ENCODE results near the gene FMN2.
"Not testable (repeated sequence)": the region's sequence is repeated elsewhere in the genome, so short reads cannot be mapped to it uniquely, and the experiment has no call there.

The FMN2 gene

DNA sequence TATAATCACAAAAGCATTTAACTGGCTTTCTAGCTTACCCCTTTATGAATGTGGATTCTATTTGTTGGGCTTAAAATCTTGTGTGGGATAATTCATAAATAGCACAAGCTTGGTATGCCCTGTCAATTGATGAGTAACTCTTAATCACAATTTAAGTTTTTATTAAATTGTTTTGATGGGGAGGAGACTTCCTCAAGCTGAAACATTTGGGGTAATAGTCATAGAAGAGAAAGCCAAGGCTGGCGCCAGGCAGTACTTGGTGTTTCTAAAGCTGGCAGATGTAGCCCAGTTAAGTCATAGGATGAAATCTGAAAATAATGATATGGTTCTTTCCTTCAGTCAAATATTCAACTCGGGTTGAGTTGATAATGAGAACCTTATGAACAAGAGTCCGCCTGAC is 167.2 kb downstream of the FMN2 start:
- DNase-seq, result no peak

DNA sequence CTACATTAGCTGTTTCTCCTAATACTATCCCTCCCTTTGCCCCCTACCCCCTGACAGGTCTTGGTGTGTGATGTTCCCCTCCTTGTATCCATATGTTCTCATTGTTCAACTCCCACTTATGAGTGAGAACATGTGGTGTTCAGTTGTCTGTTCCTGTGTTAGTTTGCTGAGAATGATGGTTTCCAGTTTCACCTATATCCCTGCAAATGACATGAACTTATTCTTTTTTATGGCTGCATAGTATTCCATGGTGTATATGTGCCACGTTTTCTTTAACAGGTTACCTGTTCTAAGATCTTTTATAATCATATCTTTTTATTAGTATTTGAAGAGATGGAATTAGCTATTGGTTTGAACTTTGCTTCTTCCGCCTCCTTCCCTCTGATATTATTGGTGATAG is 172.8 kb downstream of the FMN2 start:
- DNase-seq, result not testable (repeated sequence)

DNA sequence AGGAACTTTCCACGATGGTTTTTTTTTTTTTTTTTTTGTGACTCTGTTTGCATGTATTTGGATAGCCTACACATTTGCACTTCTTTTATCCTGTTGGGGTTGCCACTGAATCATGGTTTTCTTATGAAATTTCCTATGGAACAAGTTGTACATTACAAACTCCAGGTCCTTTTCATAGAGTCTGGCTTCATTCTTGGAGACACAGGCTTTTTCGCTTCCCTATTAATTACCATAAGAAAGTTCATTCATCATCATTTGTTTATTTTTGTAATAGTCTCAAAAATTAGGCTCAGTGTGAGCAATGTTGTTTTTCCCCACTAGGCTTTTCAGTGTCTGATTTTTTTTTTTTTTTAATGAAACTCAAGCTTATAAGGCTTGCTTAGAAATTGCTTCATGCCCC is 179.4 kb downstream of the FMN2 start:
- DNase-seq, result no peak

DNA sequence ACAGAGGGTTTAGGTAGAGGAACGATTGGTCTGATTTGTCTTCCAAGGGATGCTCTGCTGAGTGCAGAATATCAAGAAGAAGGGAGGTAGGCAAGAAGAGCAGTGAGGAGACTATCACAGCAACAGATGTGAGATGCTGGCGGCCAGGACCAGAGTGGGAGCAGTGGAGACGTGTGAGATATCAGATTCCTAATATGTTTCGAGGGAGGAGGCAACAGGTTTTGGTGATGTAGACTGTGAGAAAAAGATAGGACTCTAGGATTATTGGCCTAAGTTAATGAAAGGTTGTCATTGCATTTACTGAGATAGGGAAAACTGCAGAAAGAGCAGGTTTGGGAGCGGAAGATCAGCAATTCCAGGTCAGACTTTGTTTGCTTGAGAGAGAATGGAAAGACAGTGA is 182.9 kb downstream of the FMN2 start:
- DNase-seq, result no peak

DNA sequence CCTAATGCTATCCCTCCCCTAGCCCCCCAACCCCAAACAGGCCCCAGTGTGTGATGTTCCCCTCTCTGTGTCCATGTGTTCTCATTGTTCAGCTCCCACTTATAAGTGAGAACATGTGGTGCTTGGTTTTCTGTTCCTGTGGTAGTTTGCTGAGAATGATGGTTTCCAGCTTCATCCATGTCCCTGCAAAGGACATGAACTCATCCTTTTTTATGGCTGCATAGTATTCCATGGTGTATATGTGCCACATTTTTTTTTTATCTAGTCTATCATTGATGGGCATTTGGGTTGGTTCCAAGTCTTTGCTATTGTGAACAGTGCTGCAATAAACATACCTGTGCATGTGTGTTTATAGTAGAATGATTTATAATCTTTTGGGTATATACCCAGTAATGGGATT is 183.5 kb downstream of the FMN2 start:
- DNase-seq, result not testable (repeated sequence)

DNA sequence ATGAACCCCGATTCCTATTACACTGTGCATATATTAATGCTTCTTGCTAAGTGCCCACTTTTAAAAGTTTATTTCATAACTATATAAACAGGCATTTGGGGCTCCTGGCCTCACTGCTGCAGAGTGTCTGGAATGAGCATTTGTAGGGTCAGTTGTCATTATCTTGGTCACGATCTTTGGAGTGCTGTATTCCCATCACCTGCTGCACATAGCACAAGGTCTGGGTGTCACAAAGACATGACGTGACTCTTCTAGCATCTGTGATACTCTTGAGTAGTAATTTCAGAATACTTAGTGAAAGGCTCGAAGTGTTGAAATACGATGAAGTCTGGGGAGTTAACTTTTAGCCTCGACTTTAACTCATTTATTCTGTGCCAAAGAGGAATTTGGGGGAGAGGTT is 186.4 kb downstream of the FMN2 start:
- no peak for DNase-seq

DNA sequence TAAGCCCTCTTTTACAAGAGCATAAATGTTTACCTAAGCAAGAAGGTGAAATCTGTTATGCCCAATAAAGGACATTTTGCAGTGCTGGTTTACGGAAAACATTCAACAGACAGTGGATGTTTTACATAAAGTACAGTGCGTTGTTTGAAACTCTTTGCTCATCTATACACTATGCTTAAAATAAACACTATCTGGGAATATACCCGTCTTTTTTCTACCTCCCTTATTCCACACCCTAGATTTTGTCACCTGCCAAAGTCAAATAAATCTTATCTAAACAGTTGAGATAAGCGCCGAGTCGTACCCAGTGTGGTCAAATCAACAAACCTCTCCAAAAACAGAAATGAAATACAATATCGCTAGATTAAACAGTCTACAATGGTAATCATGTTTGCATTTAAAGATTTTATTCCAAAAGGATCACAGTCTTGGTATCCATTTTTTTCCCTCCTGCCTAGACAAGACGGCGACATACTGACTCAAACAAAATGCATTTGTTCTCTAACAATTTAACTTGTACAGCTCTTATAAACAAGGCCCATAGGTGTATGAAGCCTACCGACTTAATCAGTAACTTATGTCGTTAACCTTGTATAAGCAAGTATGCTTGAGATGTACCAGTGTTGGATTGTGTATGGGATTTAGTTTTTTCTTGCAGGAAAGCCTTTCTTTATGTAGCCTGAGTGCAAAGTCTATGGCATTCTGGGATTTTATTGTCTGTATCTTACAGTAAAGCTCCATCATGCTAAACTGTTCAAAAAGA is 189.1 kb downstream of the FMN2 start:
- no peak for DNase-seq

DNA sequence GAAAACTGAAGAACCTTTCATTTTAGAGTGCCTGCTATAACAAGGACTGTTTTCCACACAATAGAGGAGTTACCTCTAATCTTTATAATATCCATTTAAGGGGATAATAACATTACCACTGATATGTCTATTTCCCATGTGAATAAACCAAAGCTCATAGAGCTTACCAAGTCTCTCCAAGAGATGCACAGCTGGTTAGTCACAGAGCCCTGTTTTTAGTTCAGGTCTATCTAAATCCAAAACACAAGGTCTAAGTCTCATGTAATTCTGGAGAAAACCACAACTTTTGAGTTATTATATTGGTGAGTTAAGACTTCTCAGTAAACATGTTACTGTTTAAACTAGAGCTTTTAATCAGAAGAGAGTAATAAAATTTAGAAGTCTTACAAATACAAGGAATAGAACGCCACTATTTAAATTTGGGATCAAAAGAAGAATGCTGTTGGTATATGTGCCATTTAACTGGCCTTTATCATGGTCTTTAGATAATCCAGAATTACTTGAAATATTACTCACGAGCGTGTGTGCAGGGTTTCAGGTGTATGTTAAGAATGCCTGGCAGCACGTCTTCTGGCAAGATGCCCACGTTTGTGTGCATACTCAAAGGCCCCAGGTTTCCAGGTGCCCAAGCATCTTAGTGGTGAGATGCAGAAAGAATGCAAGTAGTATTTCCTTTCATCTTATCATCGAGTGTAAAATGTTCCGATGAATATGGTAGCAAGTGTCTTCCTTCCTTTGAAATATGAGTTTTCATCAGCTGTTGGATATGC is 190.6 kb downstream of the FMN2 start:
- DNase-seq, result no peak

DNA sequence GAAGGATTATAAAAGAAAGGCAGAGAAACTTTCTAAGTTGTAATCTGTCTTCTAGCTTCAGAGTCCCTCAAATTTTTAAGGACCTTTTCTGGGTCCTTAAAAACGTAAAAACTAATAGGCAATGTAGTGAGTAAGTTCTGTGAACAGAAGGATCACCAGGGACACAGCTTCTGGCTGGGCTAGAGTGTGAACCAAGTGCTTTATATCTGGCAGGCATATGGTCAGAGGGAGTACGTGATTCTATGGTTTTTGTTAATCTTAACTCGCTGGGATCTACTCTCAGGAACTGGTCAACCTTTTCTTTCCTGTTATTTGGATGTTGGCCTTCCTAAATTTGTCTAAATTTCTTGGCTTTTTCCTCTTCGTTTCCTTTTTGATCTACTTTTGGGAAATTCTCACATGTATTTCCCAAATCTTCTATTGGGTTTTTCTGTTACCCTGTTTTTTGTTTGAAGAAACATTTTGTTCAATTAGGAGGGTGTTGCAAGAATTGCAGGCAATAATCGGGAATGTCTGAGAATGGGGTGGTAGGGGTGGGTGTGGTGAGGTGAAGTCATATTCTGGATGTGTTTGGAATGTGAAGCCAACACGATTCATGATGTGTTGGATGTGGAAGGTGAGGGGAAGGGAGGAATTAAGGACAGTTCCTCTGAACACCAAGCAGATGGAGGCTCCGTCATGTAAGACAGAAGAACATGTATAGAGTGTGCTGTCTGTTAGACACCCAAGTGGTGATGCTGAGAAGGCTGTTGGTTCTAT is 193.2 kb downstream of the FMN2 start:
- DNase-seq, result no peak

DNA sequence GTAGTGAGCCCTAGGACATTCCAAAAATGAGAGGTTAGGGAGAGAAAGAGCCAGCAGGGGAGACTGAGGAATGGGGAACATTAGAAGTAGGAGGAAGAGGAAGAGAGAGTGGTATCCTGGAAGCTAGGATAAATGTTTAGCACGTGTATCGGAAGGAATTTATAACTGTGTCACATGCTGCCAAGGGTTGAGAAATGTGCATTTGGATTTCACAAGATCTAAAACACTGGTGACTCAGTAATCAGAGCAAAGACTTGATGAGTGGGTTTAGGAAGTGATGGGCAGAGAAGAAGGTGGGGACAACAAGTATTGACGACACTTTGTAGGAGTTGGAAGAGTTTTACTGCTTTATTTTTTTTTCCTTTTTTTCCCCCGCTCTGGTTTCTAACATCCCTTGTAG is 193.9 kb downstream of the FMN2 start:
- no peak for DNase-seq

DNA sequence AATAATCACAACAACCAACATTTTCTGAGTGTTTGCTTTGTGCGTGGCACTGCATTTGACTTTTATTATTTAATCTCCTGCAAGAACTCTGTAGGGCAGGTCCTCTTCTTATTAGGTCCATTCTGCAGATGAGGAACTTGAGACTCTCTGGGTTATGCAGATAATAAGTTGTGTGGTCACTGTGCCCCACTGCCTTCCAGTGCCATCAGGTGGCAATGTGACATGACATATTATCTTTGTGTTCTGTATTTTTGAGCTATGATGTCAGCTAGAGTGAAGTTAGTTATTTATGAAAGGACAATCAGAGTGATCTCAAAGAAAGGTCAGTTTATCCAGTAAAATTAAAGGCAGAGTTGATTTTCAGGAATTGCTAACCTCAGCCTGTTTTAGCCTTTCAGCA is 196.0 kb downstream of the FMN2 start:
- DNase-seq, result no peak

DNA sequence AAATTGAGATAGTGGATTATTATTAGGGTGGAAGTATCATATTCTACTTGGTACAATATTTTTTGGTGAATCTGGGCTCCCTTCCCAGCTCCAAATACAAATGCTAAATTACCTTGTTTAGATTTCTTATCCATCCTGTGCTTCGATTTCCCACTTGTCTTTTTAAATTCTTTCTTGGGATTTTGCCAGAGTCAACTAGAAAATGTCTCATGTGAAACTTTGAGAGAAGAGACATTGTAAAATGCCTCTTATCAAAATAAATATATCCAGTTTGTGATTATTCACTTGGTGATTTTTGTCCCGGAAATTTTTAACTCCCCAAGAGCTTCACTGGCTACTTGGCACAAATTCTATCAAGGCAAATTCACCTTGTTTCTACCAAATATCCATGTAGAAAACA is 202.0 kb downstream of the FMN2 start:
- no peak for DNase-seq

DNA sequence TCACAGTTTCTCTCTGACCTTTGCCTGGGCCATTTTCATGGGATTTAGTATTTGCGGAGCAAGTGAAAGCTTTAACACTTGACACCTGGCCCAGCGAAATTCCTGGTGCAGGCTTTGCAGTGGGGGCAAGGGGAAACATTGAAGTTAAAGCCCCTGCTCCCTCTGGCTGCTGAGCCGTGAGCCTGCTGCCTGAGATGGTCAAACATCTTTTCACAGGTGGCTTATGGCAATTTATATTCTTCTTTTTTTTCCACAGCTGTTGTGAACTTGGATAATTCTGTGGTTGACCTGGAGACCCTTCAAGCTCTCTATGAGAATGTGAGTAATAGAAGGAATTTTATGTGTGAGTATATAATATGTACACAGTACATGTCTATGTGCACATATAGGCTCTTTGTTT is 202.9 kb downstream of the FMN2 start:
- no peak for DNase-seq

DNA sequence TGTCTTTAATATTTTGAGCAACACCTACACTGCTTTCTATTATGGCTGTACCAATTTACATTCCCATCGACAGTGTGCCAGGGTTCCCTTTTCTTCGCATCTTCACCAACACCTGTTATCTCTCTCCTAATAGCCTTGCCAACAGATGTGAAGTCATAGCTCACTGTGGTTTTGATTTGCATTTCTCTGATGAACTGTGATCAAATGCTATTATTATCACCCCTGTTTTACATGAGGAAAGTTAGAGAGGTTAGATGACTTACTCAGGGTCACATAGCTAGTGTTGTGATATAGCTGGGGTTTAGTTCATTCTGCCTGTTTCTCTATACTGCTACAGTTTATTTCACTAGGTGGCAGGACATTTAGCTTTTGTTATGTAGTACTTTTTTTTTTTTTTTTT is 204.1 kb downstream of the FMN2 start:
- DNase-seq, result no peak

DNA sequence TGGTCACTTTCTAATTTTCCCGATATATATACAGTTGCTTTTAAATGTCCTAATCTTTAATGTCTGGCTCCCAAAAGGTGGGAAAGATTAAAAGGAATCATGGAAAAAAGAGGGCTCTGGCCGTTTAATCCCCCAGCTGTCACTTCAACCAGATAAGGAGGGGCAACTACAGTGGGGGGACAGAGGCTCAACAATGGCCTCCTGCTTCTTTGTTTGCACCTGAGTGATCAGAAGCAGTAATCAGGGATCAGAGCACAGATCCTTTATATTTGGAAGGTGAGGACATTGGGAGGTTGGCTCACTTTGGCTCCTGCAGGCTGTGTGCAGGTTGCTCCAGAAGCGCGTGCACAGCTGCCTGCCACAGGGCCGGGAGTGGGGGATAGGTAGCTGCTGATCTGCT is 212.8 kb downstream of the FMN2 start:
- no peak for DNase-seq

DNA sequence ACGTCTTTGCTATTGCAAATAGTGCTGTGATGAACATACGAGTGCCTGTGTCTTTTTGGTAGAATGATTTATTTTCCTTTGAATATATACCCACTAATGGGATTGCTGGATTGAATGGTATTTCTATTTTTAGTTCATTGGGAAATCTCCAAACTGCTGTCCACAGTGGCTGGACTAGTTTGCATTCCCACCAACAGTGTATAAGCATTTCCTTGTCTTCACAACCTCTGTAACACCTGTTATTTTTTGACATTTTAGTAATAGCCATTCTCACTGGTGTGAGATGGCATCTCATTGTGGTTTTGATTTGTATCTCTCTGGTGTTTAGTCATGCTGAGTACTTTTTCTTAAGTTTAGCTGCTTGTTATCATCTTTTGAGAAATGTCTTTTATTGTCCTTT is 215.0 kb downstream of the FMN2 start:
- DNase-seq, result no peak

DNA sequence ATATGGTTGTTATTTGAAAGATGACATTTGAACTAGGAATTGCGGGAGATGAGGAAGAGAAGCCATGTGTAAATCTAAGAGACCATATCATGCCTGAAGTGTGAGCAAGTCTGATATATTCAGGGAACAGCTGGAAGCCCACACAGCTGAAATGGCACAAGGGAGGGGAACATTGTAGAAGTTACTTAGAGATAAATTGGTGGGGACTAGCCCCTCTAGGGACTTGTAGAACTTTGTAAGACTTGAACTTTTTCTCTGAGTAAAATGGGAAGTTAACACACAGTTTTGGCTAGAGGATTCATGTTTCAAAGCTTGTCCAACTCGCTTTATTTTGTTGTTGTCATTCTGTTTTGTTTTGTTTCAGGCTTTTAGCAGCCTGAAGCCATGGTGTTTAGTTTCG is 216.4 kb downstream of the FMN2 start:
- DNase-seq, result no peak

DNA sequence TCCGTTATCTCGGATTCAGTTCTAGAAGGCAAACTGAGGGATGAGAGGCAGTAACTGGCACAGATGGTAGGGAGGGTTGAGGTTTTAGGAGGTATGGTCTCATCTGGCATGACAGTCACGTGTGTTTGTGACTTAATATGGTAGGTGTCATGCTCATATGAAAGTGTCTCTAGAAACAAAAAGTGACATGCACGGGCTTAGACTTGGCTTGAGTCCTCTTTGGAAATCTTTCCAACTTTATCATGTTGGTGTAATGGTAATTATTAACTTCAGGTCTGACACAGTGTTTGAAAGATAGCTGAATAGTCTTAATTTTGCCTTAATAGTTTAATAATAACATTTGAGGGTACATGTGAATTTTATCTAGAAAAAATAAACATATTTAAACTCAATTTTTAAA is 218.1 kb downstream of the FMN2 start:
- DNase-seq, result no peak

DNA sequence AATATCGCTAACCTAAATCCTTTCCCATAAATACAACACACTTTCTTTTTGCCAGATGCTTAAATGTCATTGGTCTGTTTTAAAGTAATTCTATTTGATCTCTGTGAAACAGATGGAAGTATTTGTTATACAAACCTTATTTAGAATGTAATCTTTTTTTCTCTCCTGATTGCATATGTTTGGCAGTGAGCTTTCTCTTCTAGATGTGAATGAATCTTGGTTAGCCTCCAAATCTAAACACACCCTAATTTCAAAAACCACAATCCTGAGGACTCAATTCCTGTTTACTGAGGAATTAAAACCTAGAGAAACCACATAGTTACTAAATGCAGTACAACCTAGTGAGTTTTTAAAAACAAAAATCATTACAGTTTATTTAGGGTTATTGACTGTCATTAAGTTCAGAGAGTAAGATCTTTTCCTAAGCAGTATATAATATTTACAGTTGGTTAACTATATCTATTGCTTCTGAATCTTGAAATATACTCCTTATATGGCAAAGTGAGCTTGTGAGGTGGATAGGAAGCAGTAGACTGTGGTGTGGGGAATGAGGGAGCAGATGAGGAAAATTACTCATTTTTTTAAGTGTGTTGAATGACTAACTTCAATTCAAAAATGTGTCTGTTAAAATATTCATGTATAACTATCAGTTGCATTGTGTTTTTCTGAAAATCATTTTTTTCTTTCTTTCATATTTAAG is 218.7 kb downstream of the FMN2 start:
- no peak for DNase-seq

DNA sequence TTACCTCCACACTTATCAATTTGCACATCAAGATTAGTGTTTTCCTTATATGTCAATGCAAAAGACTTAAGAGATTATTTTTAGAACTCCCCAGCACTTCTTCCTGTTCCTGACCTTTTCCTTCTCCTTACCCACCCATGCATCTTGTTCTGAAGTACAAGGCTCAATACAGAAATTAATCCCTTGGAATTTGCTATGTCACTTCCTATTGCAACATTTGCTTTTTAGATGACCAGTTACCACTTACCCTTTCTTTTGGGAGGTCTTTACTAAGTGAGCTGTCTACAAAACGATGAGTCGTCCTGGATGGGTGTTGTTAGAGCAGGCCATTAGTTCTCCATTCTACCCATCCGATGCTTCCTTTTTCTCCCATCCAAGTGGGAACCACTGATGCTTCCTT is 221.2 kb downstream of the FMN2 start:
- DNase-seq, result no peak

DNA sequence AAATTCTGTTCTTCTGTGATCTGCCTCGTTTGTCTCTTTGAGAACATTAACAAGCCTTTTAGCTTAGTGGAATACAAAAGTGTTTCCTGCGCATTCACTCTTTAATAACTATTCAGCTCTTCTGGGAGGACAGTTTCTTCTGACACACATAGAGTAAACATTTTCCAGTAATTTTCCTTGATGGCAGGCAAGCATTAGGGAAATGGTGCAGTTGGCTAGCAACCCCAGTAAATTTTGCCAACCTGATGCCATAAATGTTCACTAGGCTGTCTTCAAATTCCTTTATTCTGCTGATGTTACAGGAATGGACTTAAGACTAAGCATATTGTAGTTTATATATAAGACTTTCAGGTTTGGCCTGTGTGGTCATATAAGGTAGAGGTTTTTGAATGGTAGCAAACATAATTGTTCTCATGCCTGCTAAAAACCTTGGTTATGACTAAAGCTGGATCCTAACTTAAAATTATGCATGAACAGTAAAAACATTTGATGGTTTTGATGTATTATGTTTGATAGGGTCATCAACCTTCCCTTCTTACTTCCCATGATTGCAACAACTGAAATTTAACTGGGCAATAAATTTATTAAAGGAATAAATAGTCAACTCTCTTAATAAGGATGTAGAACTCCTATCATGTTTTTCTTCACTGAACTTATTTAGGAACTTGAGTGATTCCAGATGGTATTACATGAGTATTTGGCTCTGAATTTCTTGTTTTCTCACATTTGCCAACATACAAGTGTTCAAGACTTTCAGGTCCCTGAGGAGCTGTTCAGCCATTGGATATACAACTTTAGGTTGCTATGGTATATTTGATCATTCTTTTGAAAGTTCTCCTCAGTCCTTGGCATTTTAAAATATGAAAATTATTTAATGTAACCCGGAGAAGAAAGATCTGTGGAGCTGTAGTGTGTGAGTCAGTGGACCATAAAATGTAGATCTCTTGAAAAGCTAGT is 223.4 kb downstream of the FMN2 start:
- DNase-seq, result no peak

DNA sequence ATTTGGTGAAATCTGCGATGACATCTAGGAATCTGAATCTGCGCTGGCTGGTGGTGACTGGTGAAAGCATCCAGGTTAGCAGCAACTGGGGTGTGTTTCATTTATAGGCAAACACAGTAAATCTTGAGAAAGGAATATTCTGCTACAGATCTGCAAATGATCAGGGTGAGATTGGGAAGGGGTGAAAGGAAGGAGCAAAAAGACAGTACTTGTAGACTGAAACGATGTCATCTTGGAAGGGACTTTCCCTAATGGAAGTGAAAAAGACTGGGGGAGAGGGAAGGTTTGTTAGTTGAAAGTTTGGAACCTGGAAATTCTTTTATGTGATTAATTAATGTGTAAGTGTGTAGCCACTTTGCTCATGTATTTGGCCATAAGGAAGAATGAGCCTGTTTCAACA is 228.3 kb downstream of the FMN2 start:
- no peak for DNase-seq
